ENCODE measurements around the gene ATE1. TPM values are rescaled to one million over a fixed set of nuclear protein-coding genes. Genes with fewer than 3 reads are reported as not detected.

The ATE1 gene
- total RNA-seq, 1 donor from 2014 or later = 26.0 TPM

GRCh38 chr10:121722665-121723064 is 205.2 kb downstream of the ATE1 start:
- Histone ChIP-seq H3K36me3 (no peaks in the 10 kb centered on the region), H3K9me3 (no peaks in the 10 kb centered on the region), H3K4me3 (no peak overlapping the region), H3K27ac (no peak overlapping the region), H3K27me3 (ENCODE audit: low read depth) (no peaks in the 10 kb centered on the region), H3K4me1 (no peaks in the 10 kb centered on the region)
- TF ChIP-seq CTCF (IDR thresholded peaks at IDR 0.05) = no peak
- DNase-seq = no peak
- intact Hi-C loops (cut with DNase I) = no loop called here
- no peak for ATAC-seq

GRCh38 chr10:121721257-121721656 is 206.6 kb downstream of the ATE1 start:
- no peaks in the 10 kb centered on the region for H3K9me3 ChIP-seq
- intact Hi-C loops (cut with DNase I) = no loop called here
- H3K27me3 ChIP-seq (ENCODE audit: low read depth) = no peaks in the 10 kb centered on the region
- H3K36me3 ChIP-seq = no peaks in the 10 kb centered on the region
- H3K4me3 ChIP-seq = no peak overlapping the region
- no peaks in the 10 kb centered on the region for H3K4me1 ChIP-seq
- H3K27ac ChIP-seq = no peak overlapping the region
- no peak for TF ChIP-seq CTCF (IDR thresholded peaks at IDR 0.05)
- DNase-seq (no peak), ATAC-seq (no peak)

- Histone ChIP-seq H3K27ac (no peak overlapping the region), H3K4me3 (no peak overlapping the region), H3K36me3 (no peaks in the 10 kb centered on the region), H3K9me3 (no peaks in the 10 kb centered on the region), H3K4me1 (no peaks in the 10 kb centered on the region), H3K27me3 (ENCODE audit: low read depth) (no peaks in the 10 kb centered on the region)
- no peak for TF ChIP-seq CTCF (IDR thresholded peaks at IDR 0.05)
- ATAC-seq = no peak
- DNase-seq = no peak
- intact Hi-C loops (cut with DNase I) = no loop called here
These were observed 211.9 kb downstream of the ATE1 start for GRCh38 chr10:121715969-121716368.

GRCh38 chr10:121715076-121715475 is 212.8 kb downstream of the ATE1 start:
- H3K36me3 ChIP-seq = no peaks in the 10 kb centered on the region
- ATAC-seq (no peak), DNase-seq (no peak)
- H3K4me3 ChIP-seq = no peak overlapping the region
- no peaks in the 10 kb centered on the region for H3K27me3 ChIP-seq (ENCODE audit: low read depth)
- intact Hi-C loops (cut with DNase I) = no loop called here
- no peaks in the 10 kb centered on the region for H3K9me3 ChIP-seq
- TF ChIP-seq CTCF (IDR thresholded peaks at IDR 0.05) = no peak
- no peaks in the 10 kb centered on the region for H3K4me1 ChIP-seq
- H3K27ac ChIP-seq = no peak overlapping the region

- Histone ChIP-seq H3K9me3 (no peaks in the 10 kb centered on the region), H3K4me1 (no peaks in the 10 kb centered on the region), H3K27ac (no peak overlapping the region), H3K4me3 (no peak overlapping the region), H3K36me3 (no peaks in the 10 kb centered on the region), H3K27me3 (ENCODE audit: low read depth) (no peaks in the 10 kb centered on the region)
- no peak for TF ChIP-seq CTCF (IDR thresholded peaks at IDR 0.05)
- intact Hi-C loops (cut with DNase I) = no loop called here
- no peak for ATAC-seq
- no peak for DNase-seq
These were observed 214.3 kb downstream of the ATE1 start for GRCh38 chr10:121713486-121713885.

- TF ChIP-seq CTCF (IDR thresholded peaks at IDR 0.05) = no peak
- no peak overlapping the region for H3K27ac ChIP-seq
- H3K4me1 ChIP-seq = no peaks in the 10 kb centered on the region
- no peaks in the 10 kb centered on the region for H3K9me3 ChIP-seq
- H3K36me3 ChIP-seq = no peaks in the 10 kb centered on the region
- no peaks in the 10 kb centered on the region for H3K27me3 ChIP-seq (ENCODE audit: low read depth)
- H3K4me3 ChIP-seq = no peak overlapping the region
- ATAC-seq (no peak), DNase-seq (no peak)
- intact Hi-C loops (cut with DNase I) = no loop called here
These were observed 216.9 kb downstream of the ATE1 start for GRCh38 chr10:121710971-121711370.

Data from lower lobe of right lung (tissue), 2 donors.